GM18505 (cell line): ENCODE results near the gene ADTRP.
"Not testable (repeated sequence)": the region's sequence is repeated elsewhere in the genome, so short reads cannot be mapped to it uniquely, and the experiment has no call there.

Source experiments
- ATAC-seq: cut with Tn5 transposase; IDR thresholded peaks from one replicate; pipeline ENCODE4 v1.9.1; 2021; ENCODE audit not compliant: unreplicated experiment
- POLR2A ChIP-seq: IDR thresholded peaks from 4 replicates; pipeline ENCODE4 v1.6.1; 2011; ENCODE audit warnings: borderline replicate concordance; ENCODE audit not compliant: insufficient read depth, insufficient read length; ENCODE audit errors: extremely low read depth

ADTRP gene

DNA sequence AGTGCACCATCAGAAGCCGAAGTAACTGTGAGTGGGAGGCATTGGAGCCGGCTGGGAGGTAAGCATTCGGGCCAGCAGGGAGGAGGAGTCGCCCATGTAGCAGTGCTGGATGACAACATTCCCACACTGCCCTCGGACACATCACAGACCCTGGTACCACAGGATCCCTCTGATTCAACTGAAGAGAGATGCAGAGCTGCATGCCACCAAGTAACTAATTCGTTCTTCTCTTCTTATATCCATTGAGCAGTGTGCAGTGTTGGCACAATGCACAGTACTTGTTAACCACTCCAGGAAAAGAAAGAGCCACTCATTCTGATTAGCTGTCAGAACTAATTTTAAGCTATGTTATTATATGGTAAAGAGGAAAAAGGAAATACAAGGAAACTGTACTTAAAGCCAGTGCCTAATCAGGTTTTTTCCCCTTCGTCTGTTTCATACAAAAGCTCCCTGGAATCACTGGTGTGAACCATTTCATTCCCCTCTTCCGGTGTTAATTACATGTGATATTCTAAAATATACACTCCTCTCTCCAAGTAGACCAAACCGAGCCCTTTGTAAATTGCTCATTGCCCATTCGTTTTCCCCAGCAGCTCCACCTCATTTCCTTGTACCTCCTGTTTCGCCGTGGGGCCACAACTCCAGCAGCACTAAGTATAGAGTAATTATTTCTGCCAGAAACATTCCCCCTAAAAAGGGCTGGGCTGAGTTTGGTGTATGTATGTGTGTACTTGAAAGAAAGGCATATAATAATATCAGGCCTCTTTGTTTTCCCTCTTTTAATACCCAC is 32.4 kb upstream of the ADTRP start:
- no peak for ATAC-seq
- TF ChIP-seq POLR2A, result no peak

DNA sequence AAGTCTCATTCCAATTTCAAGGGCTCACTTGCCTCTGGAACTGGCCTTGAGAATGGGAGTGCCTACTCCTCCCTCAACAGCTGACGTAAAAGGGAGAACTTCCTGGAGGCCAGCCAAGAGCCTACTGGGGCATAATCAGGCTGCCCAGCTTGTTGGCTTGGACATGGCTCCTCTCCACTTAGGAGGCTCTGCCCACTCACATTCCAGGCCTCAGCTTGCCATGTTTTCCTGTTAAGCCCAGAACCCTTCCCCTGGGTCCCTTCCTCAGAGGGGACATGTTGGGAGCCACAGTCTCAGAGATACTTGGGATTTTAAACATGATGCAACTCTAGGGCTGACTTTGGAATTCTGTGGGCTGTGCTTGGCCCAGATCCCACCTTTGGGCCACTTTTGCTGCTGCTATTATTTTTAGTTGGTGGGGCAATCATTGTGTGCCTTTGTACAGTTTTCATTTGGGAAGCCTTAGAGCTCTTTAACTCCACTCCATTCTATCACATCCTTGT is 31.5 kb upstream of the ADTRP start:
- TF ChIP-seq POLR2A, result no peak
- no peak for ATAC-seq

DNA sequence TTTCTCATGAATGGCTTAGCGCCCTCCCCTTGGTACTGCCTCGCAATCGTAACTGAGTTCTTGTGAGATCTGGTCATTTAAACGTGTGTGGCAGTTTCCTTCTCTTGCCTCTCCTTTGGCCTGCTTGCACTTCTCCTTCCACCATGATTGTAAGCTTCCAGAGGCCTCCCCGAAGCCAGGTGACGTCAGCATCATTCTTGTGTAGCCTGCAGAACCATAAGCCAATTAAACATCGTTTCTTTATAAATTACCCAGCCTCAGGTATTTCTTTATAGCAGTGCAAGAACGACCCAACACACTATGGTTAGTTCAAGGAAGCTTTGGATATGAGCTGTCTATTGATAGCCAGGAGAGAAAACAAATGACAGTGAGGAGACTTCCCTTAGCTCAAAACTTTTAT is 29.5 kb upstream of the ADTRP start:
- no peak for ATAC-seq
- TF ChIP-seq POLR2A, result no peak

DNA sequence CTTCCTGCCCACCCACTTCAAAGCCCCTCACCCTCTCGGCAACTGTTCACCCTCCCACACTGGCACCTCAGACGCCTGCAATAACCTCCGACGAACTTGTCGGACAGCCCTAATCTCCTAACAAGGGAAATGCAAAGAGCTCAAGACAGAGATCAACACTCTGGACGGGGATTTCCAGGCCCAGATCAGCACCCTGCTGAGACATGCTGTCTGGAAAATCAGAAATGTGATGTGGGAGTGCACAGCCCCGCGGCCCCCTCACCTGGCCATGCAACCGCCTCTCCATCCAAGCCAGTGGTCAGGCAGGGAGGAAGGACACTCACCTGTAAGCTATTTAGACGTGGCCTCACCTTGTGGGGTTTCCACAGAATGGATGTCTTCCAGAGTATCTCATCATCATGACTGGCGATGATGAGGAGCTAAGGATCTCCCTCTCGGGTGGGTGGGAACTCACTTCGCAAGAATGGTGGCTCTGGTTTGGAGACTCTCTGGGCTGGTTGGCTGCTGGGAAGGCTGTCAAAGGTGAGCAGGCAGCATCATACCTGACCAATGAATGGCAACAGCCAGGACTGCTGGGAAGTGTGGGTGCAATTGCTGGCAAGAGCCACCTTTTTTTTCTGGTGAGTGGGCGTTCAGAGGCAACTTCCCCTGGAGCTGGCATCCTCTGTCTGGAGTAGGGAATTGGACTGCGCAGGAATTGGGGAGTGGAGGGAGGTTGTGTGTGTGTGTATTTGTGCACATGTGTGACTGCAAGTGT is 28.1 kb upstream of the ADTRP start:
- TF ChIP-seq POLR2A, result no peak
- ATAC-seq, result no peak

DNA sequence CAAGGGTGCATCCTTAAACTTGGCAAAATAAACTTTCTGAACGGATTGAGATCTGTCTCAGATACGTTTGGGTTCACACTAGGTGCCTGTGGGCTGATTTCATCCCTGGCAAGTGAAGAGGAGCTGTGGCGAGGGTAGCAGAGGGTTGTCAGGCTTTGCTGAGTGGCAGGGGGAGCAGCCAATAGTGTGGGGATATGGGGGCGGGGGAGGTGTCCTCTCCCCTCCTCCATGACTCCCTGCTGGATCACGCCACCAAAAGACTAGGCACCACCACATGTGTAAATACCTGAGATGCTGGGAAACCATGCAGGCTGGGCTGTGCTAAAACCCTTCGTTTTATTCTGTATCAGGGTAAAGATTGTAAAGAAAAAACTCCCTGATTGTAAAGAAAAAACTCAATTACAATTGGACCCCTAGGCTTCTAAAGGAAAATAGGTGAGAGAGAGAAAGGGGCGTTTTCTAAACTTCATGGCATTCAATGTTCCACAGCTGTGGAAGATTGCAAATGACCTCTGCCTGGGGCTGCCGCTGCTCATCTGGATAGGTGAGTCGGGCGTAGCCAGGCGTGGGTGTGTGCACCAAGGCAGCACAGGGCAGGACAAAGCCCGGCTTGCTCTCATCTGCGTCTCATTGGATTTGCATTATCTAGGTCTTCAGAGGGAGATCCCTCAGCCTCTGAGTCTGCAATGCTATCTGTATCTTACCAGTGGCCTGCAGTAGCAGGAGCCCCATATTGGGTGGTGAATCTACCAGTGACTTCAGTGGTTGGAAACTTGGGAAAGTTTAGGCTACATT is 26.9 kb upstream of the ADTRP start:
- no peak for TF ChIP-seq POLR2A
- no peak for ATAC-seq

DNA sequence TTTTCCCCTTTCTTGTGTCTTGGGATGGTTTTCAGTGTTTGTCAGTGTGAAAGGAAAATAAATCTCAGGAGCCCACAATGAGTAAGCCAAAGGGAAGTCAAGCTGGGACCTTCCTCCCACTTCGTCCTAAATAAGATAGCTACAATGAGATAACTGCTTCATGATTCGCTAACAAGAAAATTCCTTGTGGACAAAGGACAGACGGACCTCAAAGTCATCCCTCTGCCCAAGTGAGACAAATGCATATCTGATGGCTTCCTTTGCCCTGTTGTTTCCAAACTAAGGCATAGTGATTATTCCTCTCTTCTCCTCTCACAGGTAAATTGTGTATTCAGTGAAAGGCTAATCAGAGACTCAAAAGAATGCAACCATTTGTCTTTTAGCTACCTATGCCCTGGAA is 26.1 kb upstream of the ADTRP start:
- TF ChIP-seq POLR2A, result no peak
- ATAC-seq, result no peak

DNA sequence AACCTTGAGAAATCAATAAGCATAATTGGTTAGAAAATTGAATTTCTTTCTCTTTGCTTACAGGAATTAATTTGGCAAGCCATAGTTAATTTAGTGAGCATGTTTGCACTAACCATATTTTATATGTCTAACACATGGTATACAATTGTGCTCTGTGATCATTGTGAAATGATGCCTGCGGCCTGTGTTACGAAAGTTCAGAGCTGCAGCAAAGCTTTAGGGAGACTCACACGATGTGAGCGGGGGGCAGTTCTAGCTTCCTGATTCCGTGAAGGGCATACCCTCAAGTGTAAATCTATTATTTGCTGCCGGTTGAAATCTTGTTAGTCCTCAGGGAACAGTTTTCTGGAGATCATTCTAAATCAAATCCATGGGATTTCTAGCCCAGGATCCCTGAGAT is 25.5 kb upstream of the ADTRP start:
- no peak for TF ChIP-seq POLR2A
- no peak for ATAC-seq

DNA sequence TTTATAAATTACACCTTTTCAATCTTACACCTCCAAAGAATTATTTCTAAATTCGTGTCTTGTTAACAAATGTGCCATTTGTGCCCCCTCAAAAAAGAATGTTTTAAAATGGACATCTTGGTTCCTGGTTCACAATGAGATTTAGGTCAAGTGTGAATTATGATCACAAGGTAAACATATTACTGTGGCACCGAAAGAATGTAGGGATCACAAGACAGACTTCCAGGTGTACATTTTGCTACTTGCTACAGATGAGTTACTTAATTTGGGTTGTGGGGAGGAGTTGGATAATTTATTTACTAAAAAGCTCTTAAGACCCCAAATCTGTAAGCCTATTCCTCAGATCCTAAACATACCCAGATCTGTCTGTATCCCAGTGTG is 25.0 kb upstream of the ADTRP start:
- TF ChIP-seq POLR2A, result no peak
- ATAC-seq, result no peak

DNA sequence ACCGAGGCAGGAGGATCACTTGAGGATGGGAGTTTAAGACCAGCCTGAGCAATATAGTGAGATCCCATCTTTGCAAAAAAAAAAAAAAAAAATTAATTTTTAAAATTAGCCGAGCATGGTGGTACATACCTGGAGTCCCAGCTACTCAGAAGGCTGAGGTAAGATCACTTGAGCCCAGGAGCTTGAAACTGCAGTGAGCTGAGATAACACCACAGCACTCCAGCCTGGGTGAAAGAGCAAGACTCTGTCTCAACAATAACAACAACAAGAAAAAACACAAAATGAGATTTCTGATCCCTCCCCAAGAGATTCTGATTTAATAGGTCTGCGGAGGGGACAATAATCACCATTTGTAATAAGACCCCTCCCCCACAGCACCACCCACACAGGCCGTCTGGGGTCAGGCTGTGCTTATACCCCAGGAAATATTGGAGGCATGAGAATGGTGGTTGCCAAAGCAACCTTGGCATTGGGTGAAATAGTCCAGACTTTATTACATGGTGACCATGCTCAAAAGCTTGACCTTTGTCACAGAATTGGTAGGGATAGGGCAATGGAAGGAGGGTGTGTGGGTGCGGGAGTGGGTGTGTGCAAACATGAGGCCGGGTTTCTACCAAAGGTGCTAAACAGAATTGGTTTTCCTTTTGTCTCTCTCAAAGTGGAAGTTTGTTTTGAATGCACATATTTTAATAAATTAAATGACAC is 24.4 kb upstream of the ADTRP start:
- no peak for ATAC-seq
- no peak for TF ChIP-seq POLR2A

DNA sequence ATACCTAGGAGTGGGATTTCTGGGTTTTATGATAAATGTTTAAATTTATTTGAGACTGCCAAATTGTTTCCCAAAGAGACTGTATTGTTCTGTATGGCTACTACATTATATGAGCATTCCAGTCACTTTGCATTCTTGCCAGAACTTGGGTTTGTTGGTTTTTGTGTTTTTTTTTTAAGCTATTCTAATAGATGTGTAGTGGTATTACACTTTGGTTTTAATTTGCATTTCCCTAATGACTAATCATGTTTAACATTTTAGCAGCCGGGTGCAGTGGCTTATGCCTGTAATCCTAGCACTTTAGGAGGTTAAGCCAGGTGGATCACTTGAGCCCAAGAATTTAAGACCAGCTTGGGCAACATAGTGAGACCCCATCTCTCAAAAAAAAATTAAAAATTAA is 21.9 kb upstream of the ADTRP start:
- ATAC-seq, result not testable (repeated sequence)

DNA sequence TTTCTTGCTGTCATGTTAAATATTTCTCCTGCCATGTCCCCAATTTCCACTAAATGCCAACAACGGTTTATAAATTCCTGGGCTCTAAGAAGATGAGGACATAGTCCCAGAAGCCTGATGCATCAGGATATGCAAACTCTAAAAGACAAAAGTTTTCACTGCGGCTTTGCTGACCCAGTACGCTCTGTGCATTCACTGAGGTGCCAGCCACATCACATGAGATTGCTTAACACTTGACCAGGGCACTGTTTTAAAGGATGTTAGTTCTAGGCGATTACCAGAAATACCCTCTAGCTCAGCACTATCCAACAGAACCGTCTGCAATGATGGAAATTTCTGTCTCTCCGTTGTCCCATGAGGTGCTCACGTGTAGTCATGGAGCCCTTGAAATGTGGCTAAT is 19.9 kb upstream of the ADTRP start:
- ATAC-seq, result no peak
- TF ChIP-seq POLR2A, result no peak

DNA sequence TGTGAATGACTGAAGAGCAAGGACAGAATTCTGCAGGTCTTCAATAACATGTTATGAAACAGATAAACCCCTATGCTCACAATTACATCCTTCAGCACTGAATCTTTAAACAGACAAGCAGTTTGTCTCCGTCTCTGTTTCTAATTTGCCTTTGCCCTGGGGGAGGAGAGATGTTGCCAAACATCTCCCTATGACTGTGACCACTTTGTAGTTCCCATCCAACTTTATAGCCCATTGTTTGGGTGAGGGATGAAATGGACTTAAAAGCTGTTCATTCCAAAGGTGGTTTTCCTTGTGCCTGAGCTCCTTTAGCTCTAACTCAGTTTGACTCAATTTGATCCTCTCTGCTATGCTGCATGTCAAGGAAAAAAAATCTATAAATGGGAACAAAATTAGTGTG is 19.5 kb upstream of the ADTRP start:
- no peak for TF ChIP-seq POLR2A

DNA sequence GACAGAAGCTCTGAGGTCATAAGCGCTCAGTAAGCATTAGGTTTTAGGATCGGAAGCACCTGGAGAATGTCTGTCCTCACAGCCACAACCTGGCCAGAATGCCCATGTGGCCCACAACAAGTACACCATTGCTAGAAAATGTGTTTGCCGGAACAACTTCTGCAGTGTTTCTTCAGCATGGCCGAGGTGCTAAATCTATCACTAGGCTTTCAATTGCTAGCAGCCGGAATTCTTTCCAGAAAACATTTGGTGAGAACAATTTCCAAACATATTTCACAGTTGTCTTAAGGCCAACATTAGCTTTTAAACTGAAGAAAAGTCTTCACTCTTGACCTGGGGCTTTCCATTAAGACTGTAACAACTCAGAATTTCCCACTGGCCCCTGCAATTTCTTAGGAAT is 18.2 kb upstream of the ADTRP start:
- ATAC-seq, result no peak
- no peak for TF ChIP-seq POLR2A

More for the DNA sequence above, 19.5 kb upstream of the ADTRP start:
- no peak for ATAC-seq

DNA sequence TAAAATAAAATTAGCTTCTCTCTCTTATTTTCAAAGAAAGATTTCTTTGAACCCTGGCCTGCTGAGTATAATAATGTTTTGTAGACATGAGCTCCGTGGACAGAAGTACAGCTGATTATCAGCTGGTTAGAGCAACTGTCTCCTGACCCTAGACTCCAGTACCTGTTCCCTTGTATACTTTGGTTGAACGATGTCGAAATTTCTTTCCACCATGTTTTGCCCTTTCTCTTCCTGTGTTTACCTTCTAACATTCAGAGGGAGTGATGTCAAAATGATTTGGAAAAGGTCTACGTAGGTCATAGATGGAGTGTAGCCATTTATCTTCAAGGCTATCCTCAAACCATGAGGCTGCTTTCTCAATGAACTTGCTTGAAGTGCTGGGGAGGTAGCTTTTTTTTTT is 16.8 kb upstream of the ADTRP start:
- no peak for ATAC-seq
- no peak for TF ChIP-seq POLR2A

DNA sequence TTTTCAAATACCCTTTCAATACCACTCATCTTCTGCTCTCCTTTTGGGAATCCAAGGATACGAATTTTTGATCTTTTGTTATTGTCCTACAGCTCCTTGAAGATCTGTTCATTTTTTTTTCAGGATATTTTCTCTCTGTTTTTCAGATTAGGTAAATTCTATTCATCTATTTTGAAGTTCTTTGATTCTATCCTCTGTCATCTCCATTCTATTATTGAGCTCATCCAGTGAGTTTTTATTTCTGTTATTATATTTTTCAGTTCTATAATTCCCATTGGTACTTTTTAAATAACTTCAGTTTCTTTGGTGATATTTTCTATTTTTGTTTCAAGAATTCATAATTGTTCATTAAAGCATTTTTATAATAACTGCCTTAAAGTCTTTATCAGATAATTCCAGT is 14.7 kb upstream of the ADTRP start:
- no peak for TF ChIP-seq POLR2A
- no peak for ATAC-seq
